Nephron progenitor cell (in vitro differentiated cells): ENCODE data around the gene B9D1.
A peak's percentile ranks its signal among the peaks of the same experiment; 100 is the strongest.

Experiments used
- DNase-seq: peaks from one replicate; pipeline ENCODE4 v3.0.0; 2021
- H3K27ac Mint-ChIP-seq: 2 replicates; pipeline ENCODE4 v1.8.0; 2021; ENCODE audit warnings: mild to moderate bottlenecking, moderate library complexity, mixed read lengths
- H3K27me3 Mint-ChIP-seq: 2 replicates; pipeline ENCODE4 v1.8.0; 2021; ENCODE audit warnings: mild to moderate bottlenecking, low read depth, mixed read lengths; ENCODE audit not compliant: poor library complexity
- H3K36me3 Mint-ChIP-seq: 2 replicates; pipeline ENCODE4 v1.8.0; 2021; ENCODE audit warnings: low read depth, mixed read lengths
- H3K4me1 Mint-ChIP-seq: 2 replicates; pipeline ENCODE4 v1.8.0; 2021; ENCODE audit warnings: mixed read lengths
- H3K4me3 Mint-ChIP-seq: 2 replicates; pipeline ENCODE4 v1.8.0; 2021; ENCODE audit warnings: mild to moderate bottlenecking, moderate library complexity, mixed read lengths
- H3K9me3 Mint-ChIP-seq: 2 replicates; pipeline ENCODE4 v1.8.0; 2021; ENCODE audit warnings: mild to moderate bottlenecking, moderate library complexity, mixed read lengths
- TF ChIP-seq, protein P1 (sequence below): fragments of 200-600 bp; sonication (generic); IDR thresholded peaks from 2 replicates; pipeline ENCODE4 v1.5.0; 2021; ENCODE audit warnings: antibody characterized with exemption

The B9D1 gene

DNA sequence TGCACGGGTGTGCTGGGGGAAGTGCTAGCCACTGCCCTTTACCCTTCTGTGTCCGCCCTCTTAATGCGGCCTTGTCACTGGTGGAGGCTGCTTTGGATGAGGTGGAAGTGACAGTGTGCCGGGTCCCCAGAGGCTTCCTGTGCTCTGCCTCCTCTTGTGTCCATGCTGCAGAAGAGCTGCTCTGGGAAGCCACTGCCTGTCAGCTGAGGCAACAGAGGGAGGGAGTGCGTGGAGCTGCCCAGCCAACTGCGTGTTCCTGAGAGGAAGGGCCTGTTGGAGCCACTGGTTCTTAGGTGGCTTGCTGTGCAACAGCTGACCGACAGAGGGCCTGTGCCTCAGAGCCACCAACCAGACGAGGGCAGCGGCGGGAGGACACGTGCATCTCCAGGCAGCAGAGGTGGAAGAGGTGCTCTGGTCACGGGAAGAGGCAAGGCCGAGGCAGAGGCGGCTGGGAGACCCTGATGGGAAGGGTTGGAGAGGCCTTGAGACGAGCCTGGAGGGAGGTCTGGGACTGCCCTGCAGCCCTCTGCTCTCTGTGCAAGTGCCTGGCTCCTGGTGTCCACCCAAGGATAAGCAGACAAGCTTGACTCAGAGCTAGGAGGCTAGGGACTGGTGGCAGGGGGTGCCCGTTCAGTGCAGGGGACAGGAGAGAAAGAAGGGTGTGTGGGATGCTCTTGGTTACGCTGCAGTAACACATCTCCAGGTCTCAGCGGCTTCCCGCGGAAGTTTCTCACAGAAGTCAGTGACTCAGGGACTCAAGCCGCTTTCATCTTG, 25.4 kb downstream of the B9D1 start:
- peaks cover 8% of the 10 kb centered on the region for H3K36me3 Mint-ChIP-seq
- DNase-seq = no peak
- H3K4me1 Mint-ChIP-seq = peaks cover 59% of the 10 kb centered on the region

DNA sequence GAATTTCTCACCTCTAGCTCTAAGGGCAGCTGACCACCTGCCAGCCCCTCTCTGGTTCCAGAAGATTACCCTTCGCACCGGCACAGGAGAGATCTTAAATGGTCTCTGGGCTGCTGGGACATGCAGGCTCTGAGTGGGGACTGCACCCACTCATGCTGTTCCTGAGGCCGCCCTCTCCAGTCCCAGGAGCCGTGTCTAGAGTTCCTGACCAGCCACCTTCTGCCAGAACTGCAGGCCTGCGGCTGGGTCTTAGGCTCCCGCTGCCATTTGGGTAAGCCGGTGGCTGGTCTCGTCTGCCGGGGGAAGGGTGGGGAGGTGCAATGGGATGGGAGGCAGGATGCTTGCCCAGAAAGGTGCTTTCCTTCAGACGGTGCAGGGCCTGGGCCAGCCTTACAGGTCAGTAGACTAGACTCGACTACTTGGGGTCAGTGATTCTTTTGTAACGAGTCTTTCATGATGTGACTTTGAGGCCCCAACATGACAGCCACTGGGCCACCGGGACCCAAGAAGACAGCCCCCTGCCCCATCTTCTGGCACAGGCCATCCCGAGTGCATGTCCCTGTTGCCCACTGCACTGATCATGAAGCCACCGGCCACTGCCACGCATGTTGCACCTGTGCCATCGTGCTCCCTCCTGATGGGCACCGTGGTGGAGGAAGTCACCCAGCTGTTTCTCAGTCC, 26.4 kb downstream of the B9D1 start:
- DNase-seq = no peak
- peaks cover 8% of the 10 kb centered on the region for H3K36me3 Mint-ChIP-seq
- H3K4me3 Mint-ChIP-seq = no peak overlapping the region
- H3K27me3 Mint-ChIP-seq = peaks cover 2% of the 10 kb centered on the region
- TF ChIP-seq, protein P1, sequence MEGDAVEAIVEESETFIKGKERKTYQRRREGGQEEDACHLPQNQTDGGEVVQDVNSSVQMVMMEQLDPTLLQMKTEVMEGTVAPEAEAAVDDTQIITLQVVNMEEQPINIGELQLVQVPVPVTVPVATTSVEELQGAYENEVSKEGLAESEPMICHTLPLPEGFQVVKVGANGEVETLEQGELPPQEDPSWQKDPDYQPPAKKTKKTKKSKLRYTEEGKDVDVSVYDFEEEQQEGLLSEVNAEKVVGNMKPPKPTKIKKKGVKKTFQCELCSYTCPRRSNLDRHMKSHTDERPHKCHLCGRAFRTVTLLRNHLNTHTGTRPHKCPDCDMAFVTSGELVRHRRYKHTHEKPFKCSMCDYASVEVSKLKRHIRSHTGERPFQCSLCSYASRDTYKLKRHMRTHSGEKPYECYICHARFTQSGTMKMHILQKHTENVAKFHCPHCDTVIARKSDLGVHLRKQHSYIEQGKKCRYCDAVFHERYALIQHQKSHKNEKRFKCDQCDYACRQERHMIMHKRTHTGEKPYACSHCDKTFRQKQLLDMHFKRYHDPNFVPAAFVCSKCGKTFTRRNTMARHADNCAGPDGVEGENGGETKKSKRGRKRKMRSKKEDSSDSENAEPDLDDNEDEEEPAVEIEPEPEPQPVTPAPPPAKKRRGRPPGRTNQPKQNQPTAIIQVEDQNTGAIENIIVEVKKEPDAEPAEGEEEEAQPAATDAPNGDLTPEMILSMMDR = no peak
- peaks cover 56% of the 10 kb centered on the region for H3K4me1 Mint-ChIP-seq
- peak overlapping the region; percentile 39 for H3K27ac Mint-ChIP-seq
- H3K9me3 Mint-ChIP-seq = no peaks in the 10 kb centered on the region

More for the DNA sequence above, 25.4 kb downstream of the B9D1 start:
- TF ChIP-seq, protein P1 = no peak
- H3K9me3 Mint-ChIP-seq = no peaks in the 10 kb centered on the region
- peak overlapping the region; percentile 20 for H3K27ac Mint-ChIP-seq
- peaks cover 4% of the 10 kb centered on the region for H3K27me3 Mint-ChIP-seq
- no peak overlapping the region for H3K4me3 Mint-ChIP-seq

DNA sequence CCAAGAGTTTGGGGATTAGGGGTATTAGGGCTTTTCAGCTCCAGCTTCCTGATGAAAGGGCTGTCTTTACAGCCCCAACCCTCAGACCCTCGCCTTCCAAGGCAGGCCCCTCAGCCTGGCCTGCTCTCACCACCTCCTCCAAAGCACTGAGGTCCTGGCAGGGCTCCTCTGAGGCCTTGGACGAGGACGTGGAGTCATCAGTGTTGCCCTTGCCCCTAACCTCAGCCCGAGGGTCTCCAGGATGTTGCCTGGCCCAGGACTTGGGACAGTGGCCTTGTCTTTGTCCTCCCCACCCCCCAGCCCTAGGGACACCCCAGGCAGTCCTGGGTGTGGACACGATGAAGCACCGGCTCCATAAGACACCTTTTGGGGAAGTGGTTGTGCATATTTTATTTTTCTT, 28.2 kb downstream of the B9D1 start:
- H3K27me3 Mint-ChIP-seq = no peaks in the 10 kb centered on the region
- TF ChIP-seq, protein P1 = no peak
- H3K4me1 Mint-ChIP-seq = peaks cover 62% of the 10 kb centered on the region
- no peak overlapping the region for H3K27ac Mint-ChIP-seq
- no peaks in the 10 kb centered on the region for H3K9me3 Mint-ChIP-seq
- peaks cover 8% of the 10 kb centered on the region for H3K36me3 Mint-ChIP-seq
- no peak overlapping the region for H3K4me3 Mint-ChIP-seq
- DNase-seq = no peak

DNA sequence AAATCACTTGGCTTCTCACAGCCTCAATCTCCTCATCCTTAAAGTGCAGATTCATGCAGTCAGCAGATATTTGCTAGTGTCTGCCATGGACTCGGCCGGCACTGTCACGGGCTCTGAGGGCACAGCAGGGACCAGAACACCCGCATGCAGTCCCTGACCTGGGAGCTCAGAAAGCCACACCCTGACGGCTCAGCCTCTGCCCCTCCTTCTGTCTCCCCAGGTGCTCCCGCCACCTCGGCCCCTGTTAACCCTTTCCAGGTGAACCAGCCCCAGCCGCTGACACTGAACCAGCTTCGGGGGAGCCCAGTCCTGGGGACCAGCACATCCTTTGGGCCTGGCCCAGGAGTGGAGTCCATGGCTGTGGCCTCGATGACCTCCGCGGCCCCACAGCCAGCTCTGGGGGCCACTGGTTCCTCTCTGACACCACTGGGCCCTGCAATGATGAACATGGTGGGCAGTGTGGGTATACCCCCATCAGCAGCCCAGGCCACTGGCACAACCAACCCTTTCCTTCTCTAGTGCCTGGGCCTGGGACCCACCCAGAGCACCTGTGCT, 28.7 kb downstream of the B9D1 start:
- Mint-ChIP-seq H3K4me3 (no peak overlapping the region), H3K4me1 (peaks cover 57% of the 10 kb centered on the region), H3K36me3 (peaks cover 8% of the 10 kb centered on the region), H3K27me3 (no peaks in the 10 kb centered on the region), H3K27ac (no peak overlapping the region), H3K9me3 (no peaks in the 10 kb centered on the region)
- TF ChIP-seq, protein P1 = no peak
- no peak for DNase-seq

DNA sequence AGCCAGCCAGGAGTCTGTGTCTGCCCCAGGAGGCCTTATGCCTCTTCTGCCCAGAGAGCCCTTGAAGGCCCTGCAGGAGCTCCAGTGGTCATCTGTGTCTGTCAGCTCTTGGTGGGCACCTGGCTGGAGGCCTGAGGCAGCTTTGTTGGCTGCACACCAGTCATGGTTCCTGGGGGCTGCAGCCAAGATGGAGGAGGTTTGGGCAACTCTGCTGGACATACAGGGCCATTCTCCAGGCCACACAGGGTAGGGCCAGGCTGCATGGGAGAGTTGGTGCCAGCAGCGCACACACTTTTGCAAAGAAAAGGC, 29.4 kb downstream of the B9D1 start:
- no peaks in the 10 kb centered on the region for H3K9me3 Mint-ChIP-seq
- H3K4me1 Mint-ChIP-seq = peaks cover 50% of the 10 kb centered on the region
- no peak for DNase-seq
- no peaks in the 10 kb centered on the region for H3K27me3 Mint-ChIP-seq
- TF ChIP-seq, protein P1 = no peak
- no peak overlapping the region for H3K27ac Mint-ChIP-seq
- no peak overlapping the region for H3K4me3 Mint-ChIP-seq
- H3K36me3 Mint-ChIP-seq = peaks cover 8% of the 10 kb centered on the region
